A673 (cell line): ENCODE data around the gene TRIAP1.

Experiments
- EZH2 ChIP-seq: fragments of 200-600 bp; sonication (generic); IDR thresholded peaks from 2 replicates; pipeline ENCODE4 v1.6.1; 2017; ENCODE audit warnings: borderline replicate concordance, low read depth, mild to moderate bottlenecking, mixed read lengths, antibody characterized with exemption, low read length; ENCODE audit not compliant: poor library complexity, severe bottlenecking
- TF ChIP-seq, protein P1 (sequence below): fragments of 300-800, 200-600 bp; sonication (generic); conservative IDR thresholded peaks from 2 replicates; pipeline ENCODE4 v1.5.1; 2017; ENCODE audit warnings: low read depth, mild to moderate bottlenecking, antibody characterized with exemption, low read length, moderate library complexity, mixed read lengths

GRCh38 chr12:120469450-120470149 is 23.4 kb upstream of the TRIAP1 start, which contains the start of gene SRSF9:
- no peak for TF ChIP-seq EZH2
- TF ChIP-seq, protein P1, sequence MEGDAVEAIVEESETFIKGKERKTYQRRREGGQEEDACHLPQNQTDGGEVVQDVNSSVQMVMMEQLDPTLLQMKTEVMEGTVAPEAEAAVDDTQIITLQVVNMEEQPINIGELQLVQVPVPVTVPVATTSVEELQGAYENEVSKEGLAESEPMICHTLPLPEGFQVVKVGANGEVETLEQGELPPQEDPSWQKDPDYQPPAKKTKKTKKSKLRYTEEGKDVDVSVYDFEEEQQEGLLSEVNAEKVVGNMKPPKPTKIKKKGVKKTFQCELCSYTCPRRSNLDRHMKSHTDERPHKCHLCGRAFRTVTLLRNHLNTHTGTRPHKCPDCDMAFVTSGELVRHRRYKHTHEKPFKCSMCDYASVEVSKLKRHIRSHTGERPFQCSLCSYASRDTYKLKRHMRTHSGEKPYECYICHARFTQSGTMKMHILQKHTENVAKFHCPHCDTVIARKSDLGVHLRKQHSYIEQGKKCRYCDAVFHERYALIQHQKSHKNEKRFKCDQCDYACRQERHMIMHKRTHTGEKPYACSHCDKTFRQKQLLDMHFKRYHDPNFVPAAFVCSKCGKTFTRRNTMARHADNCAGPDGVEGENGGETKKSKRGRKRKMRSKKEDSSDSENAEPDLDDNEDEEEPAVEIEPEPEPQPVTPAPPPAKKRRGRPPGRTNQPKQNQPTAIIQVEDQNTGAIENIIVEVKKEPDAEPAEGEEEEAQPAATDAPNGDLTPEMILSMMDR: peak; percentile 94
